GM18951 (cell line): ENCODE results near the gene PRR14.
A peak's percentile ranks its signal among the peaks of the same experiment; 100 is the strongest.
"Not testable (repeated sequence)": the region's sequence is repeated elsewhere in the genome, so short reads cannot be mapped to it uniquely, and the experiment has no call there.

Source experiments
- POLR2A ChIP-seq: IDR thresholded peaks from 4 replicates; pipeline ENCODE4 v1.6.1; 2011; ENCODE audit warnings: mild to moderate bottlenecking; ENCODE audit not compliant: insufficient read length, insufficient read depth; ENCODE audit errors: extremely low read depth
- in situ Hi-C: fragments of 300-500 bp; cut with MboI; formaldehyde crosslinking; loops from one replicate; pipeline ENCODE4 v1.12.0; 2022; ENCODE audit warnings: low sequenced_read_pairs, mixed read lengths, inconsistent platforms; ENCODE audit not compliant: unreplicated experiment

Gene PRR14

GRCh38 chr16:30697264-30698138, 46.7 kb downstream of the PRR14 start:
- in situ Hi-C loops, result no loop called here
- TF ChIP-seq POLR2A, result no peak

- in situ Hi-C loops, result no loop called here
- peak; percentile 89 for TF ChIP-seq POLR2A
Measured at GRCh38 chr16:30698139-30698815, 47.5 kb downstream of the PRR14 start.

GRCh38 chr16:30698816-30699614, 48.3 kb downstream of the PRR14 start, which contains the start of gene SRCAP:
TSS of gene SRCAP (plus strand) at chr16:30699171. CDS start at chr16:30700825, 1,654 bp downstream.
- in situ Hi-C loops, result no loop called here
- TF ChIP-seq POLR2A, result peak; percentile 75

GRCh38 chr16:30699615-30700099, 48.9 kb downstream of the PRR14 start:
- in situ Hi-C loops, result no loop called here
- TF ChIP-seq POLR2A, result no peak

GRCh38 chr16:30700491-30700890, 49.7 kb downstream of the PRR14 start:
- in situ Hi-C loops, result no loop called here
- no peak for TF ChIP-seq POLR2A

- in situ Hi-C loops, result no loop called here
- TF ChIP-seq POLR2A, result no peak
Measured at GRCh38 chr16:30700971-30701370, 50.2 kb downstream of the PRR14 start.

- in situ Hi-C loops, result not testable (repeated sequence)
Measured at GRCh38 chr16:30703071-30703470, 52.3 kb downstream of the PRR14 start.

- no peak for TF ChIP-seq POLR2A
- in situ Hi-C loops, result no loop called here
Measured at GRCh38 chr16:30703971-30704370, 53.2 kb downstream of the PRR14 start.
